K562 (cell line): ENCODE data around the gene OPA3. TPM values are rescaled to one million over a fixed set of nuclear protein-coding genes. Genes with fewer than 3 reads are reported as not detected.

Source experiments
- CBX5 ChIP-seq: IDR thresholded peaks from 2 replicates; pipeline ENCODE4 v1.6.1; 2014; ENCODE audit warnings: low read depth, borderline replicate concordance
- CCNT2 ChIP-seq: IDR thresholded peaks from 2 replicates; pipeline ENCODE4 v1.6.1; 2011; ENCODE audit warnings: borderline replicate concordance, low read depth, mild to moderate bottlenecking, moderate library complexity, mixed read lengths, low read length; ENCODE audit not compliant: insufficient read length; ENCODE audit errors: extremely low read depth
- CHD1 ChIP-seq: fragments of 200-600 bp; sonication (generic); IDR thresholded peaks from one replicate; pipeline ENCODE4 v1.6.1; 2012; ENCODE audit warnings: mild to moderate bottlenecking, moderate library complexity, low read length, inconsistent platforms
- FOSL1 ChIP-seq: fragments of 200-800 bp; sonication (Bioruptor generic); conservative IDR thresholded peaks from 2 replicates; pipeline ENCODE4 v1.6.1; 2016; ENCODE audit warnings: missing genetic modification characterization, missing compliant biosample characterization
- GABPA ChIP-seq: fragments of 200-800 bp; sonication (Bioruptor generic); conservative IDR thresholded peaks from 2 replicates; pipeline ENCODE4 v1.6.1; 2016; ENCODE audit warnings: low read depth, missing genetic modification characterization, missing compliant biosample characterization
- HNRNPUL1 ChIP-seq: fragments of 200-400 bp; formaldehyde crosslinking; IDR thresholded peaks from 2 replicates; pipeline ENCODE4 v1.6.1; 2017; ENCODE audit warnings: low read length
- LCOR ChIP-seq: sonication (generic); formaldehyde crosslinking; IDR thresholded peaks from 2 replicates; pipeline ENCODE4 v1.8.0; 2022; ENCODE audit warnings: mild to moderate bottlenecking, missing genetic modification reagents
- MYC ChIP-seq, 2 experiments: fragments of 250-450 bp in 1 of 2; sonication (Bioruptor Pico) in 1 of 2; IDR thresholded peaks; 2 replicates each; pipeline versions ENCODE4 v1.5.1 to v1.6.1; 2012 to 2021; ENCODE audit warnings: low read depth in 2 of 2, borderline replicate concordance in 1 of 2, improper control_type of control experiment in 1 of 2, low read length in 1 of 2, mild to moderate bottlenecking in 1 of 2, moderate library complexity in 1 of 2
- NFIC ChIP-seq: fragments of 450-650 bp; IDR thresholded peaks from 2 replicates; pipeline ENCODE4 v1.6.1; 2017; ENCODE audit warnings: mild to moderate bottlenecking, inconsistent platforms
- NR3C1 ChIP-seq: sonication (generic); formaldehyde crosslinking; IDR thresholded peaks from 2 replicates; pipeline ENCODE4 v1.8.1; 2022; ENCODE audit warnings: missing genetic modification reagents
- PHTF2 ChIP-seq: fragments of 250-450 bp; sonication (Bioruptor Pico); IDR thresholded peaks from 2 replicates; pipeline ENCODE4 v1.5.0; 2021; ENCODE audit warnings: mild to moderate bottlenecking
- RAD51 ChIP-seq: fragments of 450-650 bp; IDR thresholded peaks from 2 replicates; pipeline ENCODE4 v1.7.1; 2016; ENCODE audit warnings: low read depth, mild to moderate bottlenecking, borderline replicate concordance
- RBBP5 ChIP-seq: fragments of 200-600 bp; sonication (generic); IDR thresholded peaks from 2 replicates; pipeline ENCODE4 v1.6.1; 2012; ENCODE audit warnings: borderline replicate concordance, mild to moderate bottlenecking, low read length, control low read depth, inconsistent platforms; ENCODE audit not compliant: insufficient read depth, poor library complexity, severe bottlenecking
- SAFB ChIP-seq: fragments of 200-400 bp; formaldehyde crosslinking; IDR thresholded peaks from 2 replicates; pipeline ENCODE4 v1.6.1; 2017; ENCODE audit warnings: low read depth, low read length, borderline replicate concordance
- SMARCE1 ChIP-seq: fragments of 450-650 bp; IDR thresholded peaks from 2 replicates; pipeline ENCODE4 v1.7.1; 2016; ENCODE audit warnings: mild to moderate bottlenecking
- TAF1 ChIP-seq: IDR thresholded peaks from 2 replicates; pipeline ENCODE4 v1.6.1; 2011; ENCODE audit warnings: mild to moderate bottlenecking, low read length, moderate library complexity; ENCODE audit not compliant: insufficient read depth, control insufficient read depth, severe bottlenecking; ENCODE audit errors: extremely low read depth
- TAF7 ChIP-seq: fragments of 450-650 bp; IDR thresholded peaks from 2 replicates; pipeline ENCODE4 v1.6.1; 2016; ENCODE audit warnings: missing genetic modification characterization, missing compliant biosample characterization
- XRCC4 ChIP-seq: IDR thresholded peaks from one replicate; pipeline ENCODE4 v1.6.1; 2011; ENCODE audit not compliant: insufficient read depth, insufficient read length; ENCODE audit errors: extremely low read depth
- ZBTB7A ChIP-seq: IDR thresholded peaks from 2 replicates; pipeline ENCODE4 v1.6.1; 2011; ENCODE audit warnings: low read depth, mild to moderate bottlenecking, low read length, moderate library complexity, borderline replicate concordance; ENCODE audit not compliant: control insufficient read depth
- ZNF23 ChIP-seq: fragments of 250-450 bp; sonication (Bioruptor Pico); IDR thresholded peaks from 2 replicates; pipeline ENCODE4 v1.4.0; 2020; ENCODE audit warnings: mild to moderate bottlenecking
- ZNF263 ChIP-seq: sonication (generic); formaldehyde crosslinking; IDR thresholded peaks from 2 replicates; pipeline ENCODE4 v1.8.0; 2022; ENCODE audit warnings: mild to moderate bottlenecking, missing genetic modification reagents, borderline replicate concordance
- polyA plus RNA-seq, 8 experiments: library from polyadenylated mRNA; depleted of rRNA in 4 of 8; stranded (reverse) in 5 of 8; unstranded in 3 of 8; fragments of >200 nt; fragmentation: Nextera tagmentation in 2 of 8; fragmentation: Illumina TruSeq in 1 of 8; extraction: Ambion mirVana in 2 of 8; extraction: Trizol in 1 of 8; gene quantifications; 2 replicates each; pipeline versions ENCODE4 v1.2.1 to v1.2.3, GENCODE V29; 2011 to 2014; ENCODE audit warnings: inconsistent platforms in 1 of 8, missing spikeins in 1 of 8
- total RNA-seq, 7 experiments: library from RNA; depleted of rRNA in 6 of 7; stranded (reverse); fragments of >200 nt in 6 of 7; fragmentation: Illumina TruSeq in 2 of 7; extraction: Trizol in 2 of 7; gene quantifications; 2 replicates each; pipeline versions ENCODE4 v1.2.1 to v1.2.3, GENCODE V29; 2011 to 2021; ENCODE audit warnings: low replicate concordance in 1 of 7
- TF ChIP-seq, protein P1 (sequence below): sonication (generic); formaldehyde crosslinking; IDR thresholded peaks from 2 replicates; pipeline ENCODE4 v1.8.0; 2022; ENCODE audit warnings: missing genetic modification reagents, mild to moderate bottlenecking, moderate library complexity, borderline replicate concordance
- TF ChIP-seq, protein P2 (sequence below): fragments of 450-650 bp; IDR thresholded peaks from 2 replicates; pipeline ENCODE4 v1.6.1; 2016
- TF ChIP-seq, protein P3 (sequence below), 2 experiments: fragments of 450-650 bp in 1 of 2; sonication (generic) in 1 of 2; formaldehyde crosslinking; conservative IDR thresholded peaks; 2 replicates each; pipeline versions ENCODE4 v1.4.0 to v1.8.1; 2020 to 2022; ENCODE audit warnings: mild to moderate bottlenecking in 1 of 2, missing genetic modification reagents in 1 of 2

Gene OPA3
- total and polyA plus RNA-seq, 9 of the 15 experiments (the other 6 are each of a cell fraction or from before 2014, with no cell fraction given): 1.4 to 18.8 (median 9.0) TPM

GRCh38 chr19:45492627-45493470 is 91.8 kb downstream of the OPA3 start (continued):
- TF ChIP-seq, protein P1, sequence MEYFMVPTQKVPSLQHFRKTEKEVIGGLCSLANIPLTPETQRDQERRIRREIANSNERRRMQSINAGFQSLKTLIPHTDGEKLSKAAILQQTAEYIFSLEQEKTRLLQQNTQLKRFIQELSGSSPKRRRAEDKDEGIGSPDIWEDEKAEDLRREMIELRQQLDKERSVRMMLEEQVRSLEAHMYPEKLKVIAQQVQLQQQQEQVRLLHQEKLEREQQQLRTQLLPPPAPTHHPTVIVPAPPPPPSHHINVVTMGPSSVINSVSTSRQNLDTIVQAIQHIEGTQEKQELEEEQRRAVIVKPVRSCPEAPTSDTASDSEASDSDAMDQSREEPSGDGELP (CRISPR knock-in tag): peak; percentile 97
- TF ChIP-seq RBBP5: peak; percentile 62
- peak; percentile 53 for TF ChIP-seq CHD1
- TF ChIP-seq, protein P2, sequence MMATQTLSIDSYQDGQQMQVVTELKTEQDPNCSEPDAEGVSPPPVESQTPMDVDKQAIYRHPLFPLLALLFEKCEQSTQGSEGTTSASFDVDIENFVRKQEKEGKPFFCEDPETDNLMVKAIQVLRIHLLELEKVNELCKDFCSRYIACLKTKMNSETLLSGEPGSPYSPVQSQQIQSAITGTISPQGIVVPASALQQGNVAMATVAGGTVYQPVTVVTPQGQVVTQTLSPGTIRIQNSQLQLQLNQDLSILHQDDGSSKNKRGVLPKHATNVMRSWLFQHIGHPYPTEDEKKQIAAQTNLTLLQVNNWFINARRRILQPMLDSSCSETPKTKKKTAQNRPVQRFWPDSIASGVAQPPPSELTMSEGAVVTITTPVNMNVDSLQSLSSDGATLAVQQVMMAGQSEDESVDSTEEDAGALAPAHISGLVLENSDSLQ: peak; percentile 95
- TF ChIP-seq SAFB: no peak
- TF ChIP-seq TAF7 (tag): peak; percentile 49; the same call in 1 of the 2 replicates
- TF ChIP-seq GABPA (tag): peak; percentile 47
- TF ChIP-seq HNRNPUL1: no peak
- peak; percentile 16 for TF ChIP-seq CCNT2
- TF ChIP-seq ZNF23: no peak
- TF ChIP-seq FOSL1 (tag): 0 out of 2 replicates have a peak, but pooled peaks have one; percentile 11
- TF ChIP-seq NR3C1 (CRISPR knock-in tag): no peak
- TF ChIP-seq ZBTB7A: peak; percentile 75
- TF ChIP-seq ZNF263: peak; percentile 84
- TF ChIP-seq CBX5: no peak
- peak; percentile 28; the same call in 1 of the 2 replicates for TF ChIP-seq MYC (IDR thresholded peaks at IDR 0.05; ENCODE audit: low read depth, low read length)
- 0 out of 2 replicates have a peak, but pooled peaks have one; percentile 32 for TF ChIP-seq MYC (CRISPR knock-in tag; IDR thresholded peaks at IDR 0.05; ENCODE audit: borderline replicate concordance, low read depth)
- TF ChIP-seq TAF1: peak; percentile 29
- no peak for TF ChIP-seq RAD51
- TF ChIP-seq PHTF2: no peak
- TF ChIP-seq XRCC4: no peak
- 0 out of 2 replicates have a peak, but pooled peaks have one; percentile 22 for TF ChIP-seq LCOR (CRISPR knock-in tag)
- TF ChIP-seq SMARCE1: peak; percentile 37; the same call in 1 of the 2 replicates
- TF ChIP-seq, protein P3, sequence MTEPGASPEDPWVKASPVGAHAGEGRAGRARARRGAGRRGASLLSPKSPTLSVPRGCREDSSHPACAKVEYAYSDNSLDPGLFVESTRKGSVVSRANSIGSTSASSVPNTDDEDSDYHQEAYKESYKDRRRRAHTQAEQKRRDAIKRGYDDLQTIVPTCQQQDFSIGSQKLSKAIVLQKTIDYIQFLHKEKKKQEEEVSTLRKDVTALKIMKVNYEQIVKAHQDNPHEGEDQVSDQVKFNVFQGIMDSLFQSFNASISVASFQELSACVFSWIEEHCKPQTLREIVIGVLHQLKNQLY (CRISPR knock-in tag; conservative IDR thresholded peaks at IDR 0.05): no peak
- TF ChIP-seq NFIC: no peak; the same call in 1 of the 2 replicates
